Muscle layer of duodenum (tissue), 2 donors: ENCODE results near the gene MSH6.
"Not testable (repeated sequence)": the region's sequence is repeated elsewhere in the genome, so short reads cannot be mapped to it uniquely, and the experiment has no call there.

Experiments
- H3K27ac ChIP-seq: one replicate; pipeline ENCODE4 v1.7.0; 2013; ENCODE audit warnings: mild to moderate bottlenecking, low read length
- H3K27me3 ChIP-seq: one replicate; pipeline ENCODE4 v1.7.0; 2013; ENCODE audit warnings: low read depth, mild to moderate bottlenecking, control low read depth, low read length
- H3K36me3 ChIP-seq, 2 donors: one replicate each; pipeline ENCODE4 v1.7.0; 2013; ENCODE audit warnings: low read length in 2 of 2, control low read depth in 1 of 2, mild to moderate bottlenecking in 1 of 2; ENCODE audit not compliant: insufficient read depth in 2 of 2, control insufficient read depth in 1 of 2
- H3K4me1 ChIP-seq, 2 donors: one replicate each; pipeline ENCODE4 v1.7.0; 2013; ENCODE audit warnings: low read length in 2 of 2, mild to moderate bottlenecking in 2 of 2, control low read depth in 1 of 2, moderate library complexity in 1 of 2; ENCODE audit not compliant: insufficient read depth in 2 of 2, control insufficient read depth in 1 of 2
- H3K4me3 ChIP-seq, 2 donors: one replicate each; pipeline ENCODE4 v1.7.0; 2013; ENCODE audit warnings: low read length in 2 of 2, low read depth in 1 of 2, mild to moderate bottlenecking in 1 of 2
- H3K9me3 ChIP-seq, 2 donors: one replicate each; pipeline ENCODE4 v1.7.0; 2013; ENCODE audit warnings: low read length in 2 of 2, control low read depth in 1 of 2, mild to moderate bottlenecking in 1 of 2; ENCODE audit not compliant: control insufficient read depth in 1 of 2
- donor health status: healthy.

Gene MSH6

GRCh38 chr2:47853067-47853777, 70.3 kb downstream of the MSH6 start:
- not testable (repeated sequence) for H3K27ac ChIP-seq, H3K9me3 ChIP-seq, H3K27me3 ChIP-seq, H3K4me3 ChIP-seq, H3K36me3 ChIP-seq
- peaks cover 0 to 17% of the 10 kb centered on the region in 2 donors for H3K4me1 ChIP-seq
